ENCODE results near the gene LRGUK.

LRGUK gene

GRCh38 chr7:134179036-134180011 is 52.2 kb downstream of the LRGUK start:
- Histone ChIP-seq H3K27me3 (ENCODE audit: insufficient read depth, low read length, poor library complexity, severe bottlenecking) (no peaks in the 10 kb centered on the region), H2AFZ (ENCODE audit: low read length) (no peak overlapping the region), H3K9me2 (replicated peaks; ENCODE audit: low read depth, low read length) (no peaks in the 10 kb centered on the region), H3K79me2 (ENCODE audit: insufficient read depth, low read length) (no peaks in the 10 kb centered on the region), H3K9me3 (ENCODE audit: insufficient read depth, low read depth, low read length) (no peaks in the 10 kb centered on the region), H3K4me2 (ENCODE audit: low read depth, low read length, poor library complexity, severe bottlenecking) (no peak overlapping the region), H3K4me3 (ENCODE audit: low read length, poor library complexity, severe bottlenecking) (no peak overlapping the region), H3F3A (ENCODE audit: low read depth) (no peaks in the 10 kb centered on the region), H3K4me1 (ENCODE audit: insufficient read depth, low read length, poor library complexity, severe bottlenecking) (peaks cover 10% of the 10 kb centered on the region), H4K20me1 (ENCODE audit: insufficient read depth, low read length, poor library complexity, severe bottlenecking) (no peaks in the 10 kb centered on the region), H3K9ac (ENCODE audit: low read depth, low read length, poor library complexity, severe bottlenecking) (no peak overlapping the region), H3K36me3 (ENCODE audit: insufficient read depth, low read length) (no peaks in the 10 kb centered on the region)
- TF ChIP-seq CTCF (conservative IDR thresholded peaks at IDR 0.05; ENCODE audit: low read length) (no peak), EZH2phosphoT487 (IDR thresholded peaks at IDR 0.05; ENCODE audit: borderline replicate concordance) (no peak)

- Histone ChIP-seq H3K4me3 (ENCODE audit: low read length, poor library complexity, severe bottlenecking) (no peak overlapping the region), H3F3A (ENCODE audit: low read depth) (no peaks in the 10 kb centered on the region), H3K4me2 (ENCODE audit: low read depth, low read length, poor library complexity, severe bottlenecking) (no peak overlapping the region), H3K79me2 (ENCODE audit: insufficient read depth, low read length) (no peaks in the 10 kb centered on the region), H3K9me3 (ENCODE audit: insufficient read depth, low read depth, low read length) (no peaks in the 10 kb centered on the region), H3K36me3 (ENCODE audit: insufficient read depth, low read length) (no peaks in the 10 kb centered on the region), H4K20me1 (ENCODE audit: insufficient read depth, low read length, poor library complexity, severe bottlenecking) (no peaks in the 10 kb centered on the region), H3K27me3 (ENCODE audit: insufficient read depth, low read length, poor library complexity, severe bottlenecking) (no peaks in the 10 kb centered on the region), H3K9ac (ENCODE audit: low read depth, low read length, poor library complexity, severe bottlenecking) (no peak overlapping the region), H2AFZ (ENCODE audit: low read length) (no peak overlapping the region), H3K9me2 (replicated peaks; ENCODE audit: low read depth, low read length) (no peaks in the 10 kb centered on the region), H3K4me1 (ENCODE audit: insufficient read depth, low read length, poor library complexity, severe bottlenecking) (peaks cover 2% of the 10 kb centered on the region)
- TF ChIP-seq CTCF (conservative IDR thresholded peaks at IDR 0.05; ENCODE audit: low read length), result no peak
- no peak for TF ChIP-seq EZH2phosphoT487 (IDR thresholded peaks at IDR 0.05; ENCODE audit: borderline replicate concordance)
These were observed 53.2 kb downstream of the LRGUK start for GRCh38 chr7:134180376-134180775.

- Histone ChIP-seq H3K27me3 (ENCODE audit: insufficient read depth, low read length, poor library complexity, severe bottlenecking) (no peaks in the 10 kb centered on the region), H3K9me2 (replicated peaks; ENCODE audit: low read depth, low read length) (no peaks in the 10 kb centered on the region), H2AFZ (ENCODE audit: low read length) (no peak overlapping the region), H3K36me3 (ENCODE audit: insufficient read depth, low read length) (no peaks in the 10 kb centered on the region), H3K4me2 (ENCODE audit: low read depth, low read length, poor library complexity, severe bottlenecking) (no peak overlapping the region), H3K4me1 (ENCODE audit: insufficient read depth, low read length, poor library complexity, severe bottlenecking) (no peaks in the 10 kb centered on the region), H4K20me1 (ENCODE audit: insufficient read depth, low read length, poor library complexity, severe bottlenecking) (no peaks in the 10 kb centered on the region), H3K79me2 (ENCODE audit: insufficient read depth, low read length) (no peaks in the 10 kb centered on the region), H3K9ac (ENCODE audit: low read depth, low read length, poor library complexity, severe bottlenecking) (no peak overlapping the region), H3K9me3 (ENCODE audit: insufficient read depth, low read depth, low read length) (no peaks in the 10 kb centered on the region), H3F3A (ENCODE audit: low read depth) (no peaks in the 10 kb centered on the region), H3K4me3 (ENCODE audit: low read length, poor library complexity, severe bottlenecking) (no peak overlapping the region)
- no peak for TF ChIP-seq EZH2phosphoT487 (IDR thresholded peaks at IDR 0.05; ENCODE audit: borderline replicate concordance)
- TF ChIP-seq CTCF (conservative IDR thresholded peaks at IDR 0.05; ENCODE audit: low read length), result no peak
These were observed 54.9 kb downstream of the LRGUK start for GRCh38 chr7:134182078-134182477.
